Body of pancreas (tissue), 4 donors: ENCODE measurements around the gene PIP5KL1. TPM values are rescaled to one million over a fixed set of nuclear protein-coding genes. Genes with fewer than 3 reads are reported as not detected.

Experiments used
- ATAC-seq: fragments of 150-250 bp; one replicate; pipeline ENCODE4 v1.9.1; 2016
- DNase-seq, 4 donors: peaks; one replicate each; pipeline ENCODE4 v3.0.0-alpha.2; 2019
- H3K27ac ChIP-seq, 4 donors: fragments of 200-600 bp; sonication (generic); 1 replicate in 3 of 4; 2 replicates in 1 of 4; pipeline versions ENCODE4 v1.5.1 to v1.6.1; 2016 to 2019; ENCODE audit warnings: mild to moderate bottlenecking in 1 of 4, mixed read lengths in 1 of 4, moderate library complexity in 1 of 4
- H3K27me3 ChIP-seq, 2 donors: fragments of 200-600 bp; sonication (generic); one replicate each; pipeline ENCODE4 v1.6.0; 2016; ENCODE audit warnings: mild to moderate bottlenecking in 1 of 2
- H3K36me3 ChIP-seq, 2 donors: fragments of 200-600 bp; sonication (generic); replicated peaks in 1 of 2; 2 replicates each; pipeline ENCODE4 v1.5.1; 2016; ENCODE audit warnings: low read depth in 2 of 2; ENCODE audit not compliant: insufficient read depth in 1 of 2
- H3K4me1 ChIP-seq: fragments of 200-600 bp; sonication (generic); one replicate; pipeline ENCODE4 v1.6.0; 2016
- H3K4me3 ChIP-seq, 2 donors: fragments of 200-600 bp; sonication (generic); 1 replicate in 1 of 2; 2 replicates in 1 of 2; pipeline ENCODE4 v1.5.1; 2016 to 2019
- H3K9me3 ChIP-seq, 3 donors: fragments of 200-600 bp; sonication (generic); 1 replicate in 2 of 3; 2 replicates in 1 of 3; pipeline ENCODE4 v1.5.1; 2016
- POLR2A ChIP-seq, 3 donors: fragments of 450-650 bp; IDR thresholded peaks; one replicate each; pipeline ENCODE4 v1.6.1; 2016; ENCODE audit warnings: antibody characterized with exemption in 3 of 3, mild to moderate bottlenecking in 2 of 3
- WGBS, 2 donors: methylation state at CpG; one replicate each; pipeline ENCODE4 v1.1.5; 2017; 5-methylcytosine and 5-hydroxymethylcytosine counted together
- intact Hi-C: fragments of 100-400 bp; cut with DNase I; formaldehyde crosslinking; loops from one replicate; pipeline ENCODE4 v1.15.1; 2023
- total RNA-seq, 2 donors: library from RNA; depleted of rRNA; stranded (reverse); fragments of >200 nt; gene quantifications; one replicate each; pipeline ENCODE4 v1.1.0, GENCODE V29; 2016
- TF ChIP-seq, protein P1 (sequence below), 7 experiments: fragments of 450-650 bp in 4 of 7; fragments of 200-600 bp in 3 of 7; sonication (generic) in 3 of 7; IDR thresholded peaks; one replicate each; pipeline ENCODE4 v1.5.1; 2016 to 2019; ENCODE audit warnings: antibody characterized with exemption in 7 of 7

The PIP5KL1 gene
- total RNA-seq, 2 donors from 2014 or later: 1.3 to 2.6 TPM

DNA sequence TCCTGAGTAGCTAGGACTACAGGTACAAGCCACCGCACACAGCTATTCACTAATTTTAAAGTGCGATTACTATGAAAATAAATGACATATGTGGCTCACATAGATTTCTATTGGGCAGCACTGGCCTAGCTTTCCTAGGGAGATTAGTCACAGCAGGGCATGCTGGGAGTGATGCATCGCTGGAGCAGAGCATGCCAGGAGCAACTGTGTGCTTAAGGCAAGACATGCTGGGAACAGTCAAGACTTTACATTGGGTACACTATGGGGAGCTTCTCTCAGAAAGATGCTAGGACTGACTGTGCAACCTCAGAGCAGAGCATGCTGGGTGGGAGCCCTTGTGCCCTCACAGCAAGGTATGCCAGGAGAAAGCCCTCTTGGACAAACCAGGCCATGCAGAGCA lies 40.5 kb downstream of the PIP5KL1 start:
- H3K4me1 ChIP-seq: peaks cover 14% of the 10 kb centered on the region
- TF ChIP-seq, protein P1, sequence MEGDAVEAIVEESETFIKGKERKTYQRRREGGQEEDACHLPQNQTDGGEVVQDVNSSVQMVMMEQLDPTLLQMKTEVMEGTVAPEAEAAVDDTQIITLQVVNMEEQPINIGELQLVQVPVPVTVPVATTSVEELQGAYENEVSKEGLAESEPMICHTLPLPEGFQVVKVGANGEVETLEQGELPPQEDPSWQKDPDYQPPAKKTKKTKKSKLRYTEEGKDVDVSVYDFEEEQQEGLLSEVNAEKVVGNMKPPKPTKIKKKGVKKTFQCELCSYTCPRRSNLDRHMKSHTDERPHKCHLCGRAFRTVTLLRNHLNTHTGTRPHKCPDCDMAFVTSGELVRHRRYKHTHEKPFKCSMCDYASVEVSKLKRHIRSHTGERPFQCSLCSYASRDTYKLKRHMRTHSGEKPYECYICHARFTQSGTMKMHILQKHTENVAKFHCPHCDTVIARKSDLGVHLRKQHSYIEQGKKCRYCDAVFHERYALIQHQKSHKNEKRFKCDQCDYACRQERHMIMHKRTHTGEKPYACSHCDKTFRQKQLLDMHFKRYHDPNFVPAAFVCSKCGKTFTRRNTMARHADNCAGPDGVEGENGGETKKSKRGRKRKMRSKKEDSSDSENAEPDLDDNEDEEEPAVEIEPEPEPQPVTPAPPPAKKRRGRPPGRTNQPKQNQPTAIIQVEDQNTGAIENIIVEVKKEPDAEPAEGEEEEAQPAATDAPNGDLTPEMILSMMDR (IDR thresholded peaks at IDR 0.05): no peak
- no peak for TF ChIP-seq POLR2A (IDR thresholded peaks at IDR 0.05)
- peaks cover 0 to 15% (median 0%) of the 10 kb centered on the region in 3 donors for H3K9me3 ChIP-seq
- ATAC-seq: no peak
- 93 to 95% methylated on average over 3 of the region's 3 CpGs for WGBS, 2 donors
- peaks cover 21 to 38% of the 10 kb centered on the region in 2 donors for H3K36me3 ChIP-seq
- H3K27ac ChIP-seq: no peak overlapping the region
- intact Hi-C loops: no loop called here
- no peaks in the 10 kb centered on the region for H3K27me3 ChIP-seq
- H3K4me3 ChIP-seq: no peak overlapping the region
- DNase-seq: no peak

DNA sequence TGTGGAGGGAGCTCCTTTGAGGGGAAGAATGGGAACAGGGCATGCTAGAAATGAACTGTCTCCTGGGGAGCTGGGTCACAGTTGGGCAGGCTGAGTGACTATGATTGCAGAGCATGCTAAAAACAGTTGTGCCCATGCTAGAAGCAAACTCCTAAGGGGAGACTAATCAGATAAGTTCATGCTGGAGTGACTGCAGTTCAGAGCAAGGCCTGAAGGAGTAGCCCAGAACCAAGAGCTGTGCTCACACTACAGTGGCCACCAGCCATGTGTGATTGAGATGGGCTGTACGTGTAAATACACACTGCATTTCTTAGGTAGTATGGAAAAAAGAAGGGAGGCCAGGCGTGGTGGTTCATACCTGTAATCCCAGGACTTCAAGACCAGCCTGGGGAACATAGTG lies 42.8 kb downstream of the PIP5KL1 start:
- DNase-seq: no peak
- 80 to 81% methylated on average over 2 of the region's 2 CpGs for WGBS, 2 donors
- TF ChIP-seq, protein P1 (IDR thresholded peaks at IDR 0.05): no peak
- no peak for TF ChIP-seq POLR2A (IDR thresholded peaks at IDR 0.05)
- peaks cover 0 to 2% (median 0%) of the 10 kb centered on the region in 3 donors for H3K9me3 ChIP-seq
- no peak for ATAC-seq
- no peak overlapping the region for H3K27ac ChIP-seq
- peaks cover 29% of the 10 kb centered on the region for H3K4me1 ChIP-seq
- intact Hi-C loops: no loop called here
- no peaks in the 10 kb centered on the region for H3K27me3 ChIP-seq
- H3K36me3 ChIP-seq: peaks cover 6 to 18% of the 10 kb centered on the region in 2 donors
- H3K4me3 ChIP-seq: no peak overlapping the region

DNA sequence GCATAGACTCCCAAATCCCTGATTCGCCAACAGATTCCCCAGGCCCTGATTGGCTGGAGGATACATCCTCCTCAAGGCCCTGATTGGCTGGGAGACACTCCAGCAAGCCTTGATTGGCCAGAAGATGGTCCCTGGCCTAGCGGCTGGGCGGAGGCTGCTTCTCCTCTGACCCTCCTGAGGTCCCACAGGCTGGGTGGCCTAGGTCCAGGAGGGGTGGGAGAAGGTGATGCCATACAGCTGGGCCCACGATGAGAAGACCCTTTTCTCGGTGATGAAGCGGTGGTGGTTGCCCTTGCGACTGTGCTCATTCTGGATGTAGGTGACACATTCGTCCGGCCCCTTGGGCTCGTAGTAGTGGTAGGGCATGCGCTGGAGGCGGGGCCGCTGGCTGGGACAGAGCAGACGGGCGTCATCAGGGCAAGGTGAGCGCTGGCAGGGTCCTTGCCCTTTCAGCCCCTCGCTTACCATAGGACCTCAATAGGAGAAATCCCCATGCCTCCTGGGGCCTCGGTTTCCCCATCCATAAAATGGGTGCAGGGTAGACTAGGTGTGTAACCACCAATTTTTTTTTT lies 44.1 kb downstream of the PIP5KL1 start:
- no peaks in the 10 kb centered on the region for H3K9me3 ChIP-seq
- peaks cover 5 to 17% of the 10 kb centered on the region in 2 donors for H3K36me3 ChIP-seq
- no peak for DNase-seq
- ATAC-seq: no peak
- H3K27me3 ChIP-seq: no peaks in the 10 kb centered on the region
- H3K27ac ChIP-seq: peak overlapping the region in 1 of 4 donors; percentile 65
- intact Hi-C loops: no loop called here
- no peak overlapping the region for H3K4me3 ChIP-seq
- peaks cover 29% of the 10 kb centered on the region for H3K4me1 ChIP-seq
- TF ChIP-seq, protein P1 (IDR thresholded peaks at IDR 0.05): no peak
- no peak for TF ChIP-seq POLR2A (IDR thresholded peaks at IDR 0.05)
- 96% methylated on average over 16 to 18 of the region's 18 CpGs for WGBS, 2 donors

DNA sequence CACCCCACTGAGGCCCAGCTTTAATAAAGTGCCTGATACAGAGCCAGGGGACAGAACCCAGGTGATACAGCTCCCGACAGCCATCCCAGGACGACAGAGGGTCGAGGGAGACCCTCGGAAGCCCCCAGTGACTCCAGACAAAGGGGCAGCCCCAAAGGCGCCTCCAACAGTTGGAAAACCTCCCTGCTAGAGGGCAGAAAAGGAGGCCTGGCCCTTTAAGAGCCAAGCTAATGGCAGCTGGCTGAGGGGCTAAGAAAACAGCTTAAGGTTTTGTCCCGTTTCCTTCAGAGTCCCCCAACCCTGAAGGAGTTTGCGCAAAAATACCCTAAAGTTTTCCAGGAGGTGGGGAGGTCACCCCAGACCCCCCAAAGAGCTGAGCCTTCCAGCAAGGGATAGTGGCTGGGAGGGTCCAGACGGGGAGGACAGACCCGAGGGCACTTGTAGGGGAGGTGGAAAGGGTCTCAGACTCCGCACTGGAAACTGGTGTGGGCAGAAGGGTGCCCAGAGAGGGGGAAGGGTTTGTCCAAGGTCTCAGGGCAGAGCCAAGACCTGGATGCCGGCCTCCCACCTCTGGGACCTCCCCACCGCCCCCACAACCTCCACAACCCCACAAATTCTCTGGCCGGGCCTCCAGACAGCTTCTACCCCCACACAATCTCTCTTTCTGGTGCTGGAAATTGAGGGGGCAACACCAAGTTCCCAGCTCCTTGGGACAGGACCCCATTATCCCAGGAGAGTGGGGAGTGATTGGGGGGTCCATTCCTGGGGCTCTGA lies 44.9 kb downstream of the PIP5KL1 start:
- no peak for TF ChIP-seq POLR2A (IDR thresholded peaks at IDR 0.05)
- TF ChIP-seq, protein P1 (IDR thresholded peaks at IDR 0.05): no peak
- DNase-seq: no peak
- Histone ChIP-seq H3K36me3 (peaks cover 5 to 14% of the 10 kb centered on the region in 2 donors), H3K27ac (peak overlapping the region in 3 of 4 donors; percentile 65 to 82 (median 81)), H3K27me3 (no peaks in the 10 kb centered on the region), H3K4me3 (no peak overlapping the region), H3K4me1 (peaks cover 29% of the 10 kb centered on the region), H3K9me3 (no peaks in the 10 kb centered on the region)
- no peak for ATAC-seq
- intact Hi-C loops: no loop called here
- WGBS, 2 donors: 82 to 92% methylated on average over 11 to 13 of the region's 13 CpGs
